Ovary (tissue), 9 donors: ENCODE measurements around the gene CHD5. TPM values are rescaled to one million over a fixed set of nuclear protein-coding genes. Genes with fewer than 3 reads are reported as not detected.

Source experiments
- DNase-seq, 5 donors: peaks; one replicate each; pipeline ENCODE4 v3.0.0-alpha.2; 2019 to 2020
- H3K27ac ChIP-seq, 2 donors: fragments of 200-600 bp; one replicate each; pipeline versions ENCODE4 v1.5.1 to v1.8.0; 2019 to 2022
- H3K27me3 ChIP-seq: fragments of 200-600 bp; one replicate; pipeline ENCODE4 v1.8.0; 2022
- H3K36me3 ChIP-seq: fragments of 200-600 bp; sonication (generic); one replicate; pipeline ENCODE4 v1.5.1; 2019
- H3K4me1 ChIP-seq: one replicate; pipeline ENCODE4 v1.8.1; 2013; ENCODE audit warnings: mild to moderate bottlenecking, moderate library complexity; ENCODE audit not compliant: insufficient read depth
- H3K4me3 ChIP-seq: fragments of 200-600 bp; sonication (generic); one replicate; pipeline ENCODE4 v1.5.1; 2017
- H3K9me3 ChIP-seq, 2 donors: fragments of 200-600 bp in 1 of 2; sonication (generic) in 1 of 2; one replicate each; pipeline versions ENCODE4 v1.5.1 to v1.8.1; 2013 to 2019; ENCODE audit warnings: mild to moderate bottlenecking in 1 of 2, moderate library complexity in 1 of 2
- CTCF ChIP-seq, 3 donors: fragments of 450-650 bp in 2 of 3; fragments of 200-600 bp in 1 of 3; IDR thresholded peaks; one replicate each; pipeline versions ENCODE4 v1.5.1 to v1.8.0; 2016 to 2022; ENCODE audit warnings: antibody characterized with exemption in 3 of 3, mild to moderate bottlenecking in 1 of 3
- EP300 ChIP-seq: sonication (generic); formaldehyde crosslinking; IDR thresholded peaks from one replicate; pipeline ENCODE4 v1.6.1; 2017; ENCODE audit warnings: antibody characterized with exemption
- POLR2A ChIP-seq: fragments of 450-650 bp; IDR thresholded peaks from one replicate; pipeline ENCODE4 v1.6.1; 2017; ENCODE audit warnings: antibody characterized with exemption, mild to moderate bottlenecking, moderate library complexity
- WGBS, 3 donors: extraction: QIAGEN DNeasy Blood & Tissue Kit in 1 of 3; methylation state at CpG; one replicate each; pipeline versions ENCODE4 v1.1.5 to v1.1.7; 2013 to 2017; 5-methylcytosine and 5-hydroxymethylcytosine counted together
- intact Hi-C, 4 donors: fragments of 100-400 bp; cut with DNase I; formaldehyde crosslinking; loops; one replicate each; pipeline versions ENCODE4 v1.11.0 to v1.15.1; 2022 to 2023
- polyA plus RNA-seq, 2 donors: library from polyadenylated mRNA; stranded (reverse); fragments of 200-250 nt in 1 of 2; fragments of 350-450 nt in 1 of 2; fragmentation: Illumina TruSeq in 1 of 2; extraction: RNeasy Lipid Tissue Mini Kit (QIAGEN cat#74804) in 1 of 2; gene quantifications; one replicate each; pipeline ENCODE4 v1.2.3, GENCODE V29; 2013 to 2014
- total RNA-seq, 7 donors: library from RNA; depleted of rRNA in 2 of 7; stranded (reverse); fragments of >200 nt in 2 of 7; fragmentation: NEBNext Ultra II Directional in 3 of 7; extraction: Animal tissue kit (Norgen Biotek cat#: 25700) in 3 of 7; gene quantifications; one replicate each; pipeline versions ENCODE4 v1.1.0 to v1.2.4, GENCODE V29; 2016 to 2023
- donor health status: DM: no; HTN: no; CAD: no; lungs with moderate emphysema.
- donor health status: DM: no; HTN: no; CAD: no.
- donor health status: Bipolar disorder and iron deficiency.
- donor health status: DM: yes; HTN: yes; CAD: no.
- donor health status: DM: no; HTN: no; CAD: no.
- donor health status: DM: yes; HTN: yes; CAD: no.

The CHD5 gene
- total and polyA plus RNA-seq, 9 donors: under 0.01 to 0.54 (median 0.23) TPM

GRCh38 chr1:6113116-6113515 lies 67.0 kb downstream of the CHD5 start:
- Histone ChIP-seq H3K4me1 (no peaks in the 10 kb centered on the region), H3K27me3 (no peaks in the 10 kb centered on the region), H3K9me3 (no peaks in the 10 kb centered on the region), H3K36me3 (no peaks in the 10 kb centered on the region), H3K27ac (no peak overlapping the region), H3K4me3 (no peak overlapping the region)
- 64 to 75% (median 74%) methylated on average over 10 of the region's 10 CpGs for WGBS, 3 donors
- TF ChIP-seq CTCF (IDR thresholded peaks at IDR 0.05) (no peak), EP300 (no peak), POLR2A (no peak)
- intact Hi-C loops: no loop called here
- no peak for DNase-seq

- Histone ChIP-seq H3K4me3 (no peak overlapping the region), H3K36me3 (no peaks in the 10 kb centered on the region), H3K9me3 (no peaks in the 10 kb centered on the region), H3K4me1 (no peaks in the 10 kb centered on the region), H3K27me3 (no peaks in the 10 kb centered on the region), H3K27ac (no peak overlapping the region)
- DNase-seq: no peak
- 52 to 74% (median 58%) methylated on average over 5 of the region's 5 CpGs for WGBS, 3 donors
- TF ChIP-seq CTCF (IDR thresholded peaks at IDR 0.05) (no peak), EP300 (no peak), POLR2A (no peak)
- intact Hi-C loops: no loop called here
Measured at GRCh38 chr1:6112690-6113005, 67.5 kb downstream of the CHD5 start.

DNA sequence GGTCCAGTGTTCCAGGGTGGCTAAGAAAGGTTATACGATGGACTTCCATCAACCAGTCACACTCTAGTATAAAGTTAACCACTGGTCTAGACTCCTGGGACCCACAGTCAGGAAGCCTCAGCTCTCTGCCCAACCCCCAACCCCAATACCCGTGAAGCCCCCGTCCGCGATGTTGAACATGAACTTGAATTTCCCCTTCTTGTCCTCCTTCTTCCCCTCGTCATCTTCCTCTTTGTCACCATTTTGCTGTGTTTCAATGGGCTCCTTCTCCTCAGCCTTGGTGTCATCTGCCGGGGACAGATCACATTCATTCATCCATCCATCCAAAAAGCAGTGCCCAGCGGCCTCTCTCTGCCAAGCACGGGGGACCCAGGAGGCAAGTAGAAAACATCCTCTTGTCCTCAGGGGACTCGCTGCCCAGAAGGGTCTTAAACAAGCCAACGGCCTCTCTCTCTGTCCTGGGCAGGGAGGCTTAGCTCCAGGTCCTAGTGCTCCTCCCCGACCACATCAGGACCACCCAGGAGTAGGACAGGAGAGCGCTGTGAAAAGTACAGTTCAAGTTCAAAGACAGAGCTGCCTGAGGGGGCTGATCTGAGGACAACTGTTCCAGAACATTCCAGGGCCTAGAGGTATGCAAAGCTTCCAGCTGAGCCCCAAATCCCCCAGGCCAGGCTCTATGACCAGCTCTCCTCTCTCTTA lies 68.0 kb downstream of the CHD5 start:
- Histone ChIP-seq H3K36me3 (no peaks in the 10 kb centered on the region), H3K4me3 (no peak overlapping the region), H3K27ac (no peak overlapping the region), H3K9me3 (no peaks in the 10 kb centered on the region), H3K4me1 (no peaks in the 10 kb centered on the region), H3K27me3 (no peaks in the 10 kb centered on the region)
- no peak for TF ChIP-seq EP300
- TF ChIP-seq POLR2A: no peak
- intact Hi-C loops: no loop called here
- whole genome bisulfite sequencing, 3 donors: 73 to 75% (median 73%) methylated on average over 13 of the region's 13 CpGs
- DNase-seq: no peak

GRCh38 chr1:6111571-6111970 lies 68.5 kb downstream of the CHD5 start:
- 82 to 85% (median 84%) methylated on average over 24 of the region's 24 CpGs for WGBS, 3 donors
- intact Hi-C loops: no loop called here
- no peaks in the 10 kb centered on the region for H3K36me3 ChIP-seq
- H3K9me3 ChIP-seq: no peaks in the 10 kb centered on the region
- H3K4me3 ChIP-seq: no peak overlapping the region
- TF ChIP-seq CTCF (IDR thresholded peaks at IDR 0.05): no peak
- no peak for TF ChIP-seq POLR2A
- no peak for TF ChIP-seq EP300
- no peak for DNase-seq
- H3K4me1 ChIP-seq: no peaks in the 10 kb centered on the region
- no peak overlapping the region for H3K27ac ChIP-seq
- H3K27me3 ChIP-seq: no peaks in the 10 kb centered on the region

DNA sequence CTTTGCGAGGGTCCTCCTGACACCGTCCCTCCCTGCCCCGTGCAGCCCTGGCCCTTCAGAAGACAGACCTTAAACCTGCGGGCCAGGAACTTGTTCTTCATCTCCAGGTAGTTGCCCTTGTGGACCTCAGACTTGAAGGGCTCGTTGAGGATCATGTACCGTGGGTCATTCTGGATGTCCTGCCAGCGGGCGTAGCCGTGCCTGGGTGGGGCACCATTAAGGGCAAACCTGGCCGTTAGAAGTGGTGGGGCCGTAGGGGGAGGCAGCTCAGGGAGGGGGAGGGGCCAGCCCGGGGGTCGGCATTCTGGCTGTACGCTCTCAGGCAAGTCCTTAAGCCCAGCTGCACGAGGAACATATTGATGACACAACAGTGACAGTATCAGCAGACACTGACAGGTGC lies 69.8 kb downstream of the CHD5 start:
- no peak for DNase-seq
- no peaks in the 10 kb centered on the region for H3K36me3 ChIP-seq
- no peak overlapping the region for H3K4me3 ChIP-seq
- TF ChIP-seq EP300 (no peak), POLR2A (no peak), CTCF (IDR thresholded peaks at IDR 0.05) (no peak)
- H3K4me1 ChIP-seq: no peaks in the 10 kb centered on the region
- H3K27me3 ChIP-seq: no peaks in the 10 kb centered on the region
- 73 to 75% (median 73%) methylated on average over 15 of the region's 15 CpGs for WGBS, 3 donors
- H3K9me3 ChIP-seq: no peaks in the 10 kb centered on the region
- H3K27ac ChIP-seq: no peak overlapping the region
- intact Hi-C loops: no loop called here
